ENCODE results near the gene CACTIN.

CACTIN gene

GRCh38 chr19:3589439-3589838 is 37.2 kb downstream of the CACTIN start:
- H3K4me3 ChIP-seq (ENCODE audit: insufficient read depth in 1 of 2, low read depth in 1 of 2, low read length in 2 of 2): no peak overlapping the region
- H2BK5ac ChIP-seq (ENCODE audit: low read depth, low read length, poor library complexity, severe bottlenecking): no peak overlapping the region
- no peak overlapping the region for H3K4ac ChIP-seq (ENCODE audit: low read depth in 1 of 2, low read length in 2 of 2)
- H3K27me3 ChIP-seq (ENCODE audit: control insufficient read depth in 1 of 2, insufficient read depth in 1 of 2, low read length in 2 of 2): peaks cover 5 to 31% of the 10 kb centered on the region in 2 experiments
- no peak overlapping the region for H3K9ac ChIP-seq (ENCODE audit: low read length)
- DNase-seq: no peak
- WGBS: 90% methylated on average over 11 of the region's 11 CpGs
- no peaks in the 10 kb centered on the region for H3K79me1 ChIP-seq (replicated peaks; ENCODE audit: low read length, poor library complexity, severe bottlenecking)
- H4K91ac ChIP-seq (ENCODE audit: low read length): no peak overlapping the region
- peaks cover 0 to 2% of the 10 kb centered on the region in 2 experiments for H3K36me3 ChIP-seq (ENCODE audit: control insufficient read depth in 1 of 2, insufficient read depth in 2 of 2, low read depth in 1 of 2, low read length in 2 of 2)
- no peak overlapping the region for H3K23ac ChIP-seq (ENCODE audit: low read length in 2 of 2)
- no peak overlapping the region for H3K18ac ChIP-seq (ENCODE audit: low read depth in 1 of 2, low read length in 2 of 2)
- H2AFZ ChIP-seq (ENCODE audit: low read depth, low read length): no peak overlapping the region
- H2BK12ac ChIP-seq (ENCODE audit: low read length in 2 of 2): no peak overlapping the region
- no peak overlapping the region for H2BK15ac ChIP-seq (ENCODE audit: low read depth, poor library complexity, severe bottlenecking)
- H2AK5ac ChIP-seq (ENCODE audit: low read length, severe bottlenecking): no peak overlapping the region
- no peaks in the 10 kb centered on the region for H3K9me3 ChIP-seq (ENCODE audit: control insufficient read depth, low read length)
- no peak overlapping the region for H4K8ac ChIP-seq (ENCODE audit: low read length)
- peaks cover 10% of the 10 kb centered on the region for H3K4me1 ChIP-seq (ENCODE audit: control insufficient read depth, insufficient read depth, low read depth, low read length)
- no peak overlapping the region for H3K4me2 ChIP-seq (ENCODE audit: low read length, poor library complexity, severe bottlenecking)
- no peak overlapping the region for H3K14ac ChIP-seq (ENCODE audit: low read length in 2 of 2)
- H2BK120ac ChIP-seq (ENCODE audit: low read depth, low read length): no peak overlapping the region
- no peak overlapping the region for H3K27ac ChIP-seq (ENCODE audit: low read length, poor library complexity, severe bottlenecking)

GRCh38 chr19:3586707-3587346 is 39.8 kb downstream of the CACTIN start:
- H3K9me3 ChIP-seq (ENCODE audit: control insufficient read depth, low read length): no peaks in the 10 kb centered on the region
- no peaks in the 10 kb centered on the region for H3K36me3 ChIP-seq (ENCODE audit: control insufficient read depth in 1 of 2, insufficient read depth in 2 of 2, low read depth in 1 of 2, low read length in 2 of 2)
- no peak overlapping the region for H2BK5ac ChIP-seq (ENCODE audit: low read depth, low read length, poor library complexity, severe bottlenecking)
- no peak overlapping the region for H3K9ac ChIP-seq (ENCODE audit: low read length)
- no peak overlapping the region for H4K8ac ChIP-seq (ENCODE audit: low read length)
- no peak overlapping the region for H4K91ac ChIP-seq (ENCODE audit: low read length)
- peaks cover 5 to 16% of the 10 kb centered on the region in 2 experiments for H3K27me3 ChIP-seq (ENCODE audit: control insufficient read depth in 1 of 2, insufficient read depth in 1 of 2, low read length in 2 of 2)
- H2AK5ac ChIP-seq (ENCODE audit: low read length, severe bottlenecking): no peak overlapping the region
- H3K23ac ChIP-seq (ENCODE audit: low read length in 2 of 2): no peak overlapping the region
- no peaks in the 10 kb centered on the region for H3K79me1 ChIP-seq (replicated peaks; ENCODE audit: low read length, poor library complexity, severe bottlenecking)
- H2AFZ ChIP-seq (ENCODE audit: low read depth, low read length): no peak overlapping the region
- H3K4me2 ChIP-seq (ENCODE audit: low read length, poor library complexity, severe bottlenecking): no peak overlapping the region
- DNase-seq: no peak
- H3K14ac ChIP-seq (ENCODE audit: low read length in 2 of 2): no peak overlapping the region
- no peak overlapping the region for H2BK12ac ChIP-seq (ENCODE audit: low read length in 2 of 2)
- no peak overlapping the region for H2BK15ac ChIP-seq (ENCODE audit: low read depth, poor library complexity, severe bottlenecking)
- no peak overlapping the region for H3K4me3 ChIP-seq (ENCODE audit: insufficient read depth in 1 of 2, low read depth in 1 of 2, low read length in 2 of 2)
- H3K4ac ChIP-seq (ENCODE audit: low read depth in 1 of 2, low read length in 2 of 2): no peak overlapping the region
- H2BK120ac ChIP-seq (ENCODE audit: low read depth, low read length): no peak overlapping the region
- peaks cover 10% of the 10 kb centered on the region for H3K4me1 ChIP-seq (ENCODE audit: control insufficient read depth, insufficient read depth, low read depth, low read length)
- H3K18ac ChIP-seq (ENCODE audit: low read depth in 1 of 2, low read length in 2 of 2): no peak overlapping the region
- 86% methylated on average over 30 of the region's 31 CpGs for WGBS
- no peak overlapping the region for H3K27ac ChIP-seq (ENCODE audit: low read length, poor library complexity, severe bottlenecking)

- DNase-seq: no peak
- Histone ChIP-seq H3K36me3 (ENCODE audit: control insufficient read depth in 1 of 2, insufficient read depth in 2 of 2, low read depth in 1 of 2, low read length in 2 of 2) (no peaks in the 10 kb centered on the region), H3K4me2 (ENCODE audit: low read length, poor library complexity, severe bottlenecking) (peak overlapping the region; percentile 80), H3K27me3 (ENCODE audit: control insufficient read depth in 1 of 2, insufficient read depth in 1 of 2, low read length in 2 of 2) (peaks cover 5 to 16% of the 10 kb centered on the region in 2 experiments), H3K79me1 (replicated peaks; ENCODE audit: low read length, poor library complexity, severe bottlenecking) (no peaks in the 10 kb centered on the region), H2AK5ac (ENCODE audit: low read length, severe bottlenecking) (no peak overlapping the region), H2BK120ac (ENCODE audit: low read depth, low read length) (no peak overlapping the region), H2AFZ (ENCODE audit: low read depth, low read length) (no peak overlapping the region), H3K4ac (ENCODE audit: low read depth in 1 of 2, low read length in 2 of 2) (no peak overlapping the region), H3K23ac (ENCODE audit: low read length in 2 of 2) (no peak overlapping the region), H3K9ac (ENCODE audit: low read length) (no peak overlapping the region), H3K27ac (ENCODE audit: low read length, poor library complexity, severe bottlenecking) (no peak overlapping the region), H4K8ac (ENCODE audit: low read length) (peak overlapping the region; percentile 93), H3K9me3 (ENCODE audit: control insufficient read depth, low read length) (no peaks in the 10 kb centered on the region), H3K4me3 (ENCODE audit: insufficient read depth in 1 of 2, low read depth in 1 of 2, low read length in 2 of 2) (no peak overlapping the region), H2BK12ac (ENCODE audit: low read length in 2 of 2) (no peak overlapping the region), H2BK15ac (ENCODE audit: low read depth, poor library complexity, severe bottlenecking) (peak overlapping the region; percentile 80), H3K4me1 (ENCODE audit: control insufficient read depth, insufficient read depth, low read depth, low read length) (peaks cover 10% of the 10 kb centered on the region), H3K18ac (ENCODE audit: low read depth in 1 of 2, low read length in 2 of 2) (peak overlapping the region in 1 of 2 experiments; percentile 62), H4K91ac (ENCODE audit: low read length) (no peak overlapping the region), H3K14ac (ENCODE audit: low read length in 2 of 2) (no peak overlapping the region), H2BK5ac (ENCODE audit: low read depth, low read length, poor library complexity, severe bottlenecking) (no peak overlapping the region)
- WGBS: 41% methylated on average over 13 of the region's 16 CpGs
Observed at GRCh38 chr19:3586127-3586626, 40.4 kb downstream of the CACTIN start.

- no peak within 1 kb of the TSS for H3K14ac ChIP-seq (ENCODE audit: low read length in 2 of 2)
- no peak within 1 kb of the TSS for H2AK5ac ChIP-seq (ENCODE audit: low read length, severe bottlenecking)
- H2BK15ac ChIP-seq (ENCODE audit: low read depth, poor library complexity, severe bottlenecking): peak within 1 kb of the TSS; percentile 80
- no peaks in the 10 kb centered on the region for H3K9me3 ChIP-seq (ENCODE audit: control insufficient read depth, low read length)
- H2BK12ac ChIP-seq (ENCODE audit: low read length in 2 of 2): peak within 1 kb of the TSS in 1 of 2 experiments; percentile 31
- H3K18ac ChIP-seq (ENCODE audit: low read depth in 1 of 2, low read length in 2 of 2): peak within 1 kb of the TSS; percentile 68 to 70
- H3K4me1 ChIP-seq (ENCODE audit: control insufficient read depth, insufficient read depth, low read depth, low read length): peaks cover 10% of the 10 kb centered on the region
- H4K91ac ChIP-seq (ENCODE audit: low read length): peak within 1 kb of the TSS; percentile 82
- peaks cover 5 to 16% of the 10 kb centered on the region in 2 experiments for H3K27me3 ChIP-seq (ENCODE audit: control insufficient read depth in 1 of 2, insufficient read depth in 1 of 2, low read length in 2 of 2)
- H3K9ac ChIP-seq (ENCODE audit: low read length): no peak within 1 kb of the TSS
- H2BK5ac ChIP-seq (ENCODE audit: low read depth, low read length, poor library complexity, severe bottlenecking): no peak within 1 kb of the TSS
- peak within 1 kb of the TSS; percentile 80 for H3K4me2 ChIP-seq (ENCODE audit: low read length, poor library complexity, severe bottlenecking)
- no peaks in the 10 kb centered on the region for H3K79me1 ChIP-seq (replicated peaks; ENCODE audit: low read length, poor library complexity, severe bottlenecking)
- WGBS: 14% methylated on average over 60 of the region's 84 CpGs
- H3K23ac ChIP-seq (ENCODE audit: low read length in 2 of 2): no peak within 1 kb of the TSS
- peak within 1 kb of the TSS; percentile 37 to 41 for H3K4me3 ChIP-seq (ENCODE audit: insufficient read depth in 1 of 2, low read depth in 1 of 2, low read length in 2 of 2)
- peak within 1 kb of the TSS in 1 of 2 experiments; percentile 50 for H3K4ac ChIP-seq (ENCODE audit: low read depth in 1 of 2, low read length in 2 of 2)
- H2BK120ac ChIP-seq (ENCODE audit: low read depth, low read length): peak within 1 kb of the TSS; percentile 82
- H3K27ac ChIP-seq (ENCODE audit: low read length, poor library complexity, severe bottlenecking): no peak within 1 kb of the TSS
- H3K36me3 ChIP-seq (ENCODE audit: control insufficient read depth in 1 of 2, insufficient read depth in 2 of 2, low read depth in 1 of 2, low read length in 2 of 2): no peaks in the 10 kb centered on the region
- DNase-seq: no peak
- peak within 1 kb of the TSS; percentile 93 for H4K8ac ChIP-seq (ENCODE audit: low read length)
- no peak within 1 kb of the TSS for H2AFZ ChIP-seq (ENCODE audit: low read depth, low read length)
Observed at GRCh38 chr19:3585301-3586126, 41.1 kb downstream of the CACTIN start, which contains the start of gene GIPC3. GIPC3 (plus strand) TSS chr19:3585478; CDS start chr19:3585598, 120 bp downstream.

All from mesenchymal stem cell (in vitro differentiated cells and primary cell).